Measurements from ENCODE around the gene ETNPPL. TPM values are rescaled to one million over a fixed set of nuclear protein-coding genes. Genes with fewer than 3 reads are reported as not detected.

The ETNPPL gene
- total RNA-seq, 1 experiment from 2014 or later, result 0.66 TPM

GRCh38 chr4:108804648-108805273 lies 41.9 kb upstream of the ETNPPL start:
- H3K27ac Mint-ChIP-seq, result no peak overlapping the region
- H3K4me3 Mint-ChIP-seq, result no peak overlapping the region
- ATAC-seq (no peak), DNase-seq (ENCODE audit: low spot score) (no peak)
- no peak for TF ChIP-seq ZNF263 (CRISPR knock-in tag; IDR thresholded peaks at IDR 0.05; ENCODE audit: low read depth)
- TF ChIP-seq HMGA2 (CRISPR knock-in tag; IDR thresholded peaks at IDR 0.05), result no peak
- TF ChIP-seq SP1 (CRISPR knock-in tag; conservative IDR thresholded peaks at IDR 0.05), result no peak
- TF ChIP-seq FOXK1 (CRISPR knock-in tag; IDR thresholded peaks at IDR 0.05), result no peak
- no peak for TF ChIP-seq CBFB (CRISPR knock-in tag; IDR thresholded peaks at IDR 0.05; ENCODE audit: low read depth)
- TF ChIP-seq ZBTB21 (CRISPR knock-in tag; IDR thresholded peaks at IDR 0.05; ENCODE audit: borderline replicate concordance), result no peak
- no peak for TF ChIP-seq MYBL2 (CRISPR knock-in tag; IDR thresholded peaks at IDR 0.05)
- TF ChIP-seq GTF2I (CRISPR knock-in tag; conservative IDR thresholded peaks at IDR 0.05), result no peak
- TF ChIP-seq CREB1 (CRISPR knock-in tag; IDR thresholded peaks at IDR 0.05), result no peak
- TF ChIP-seq SOX15 (CRISPR knock-in tag; IDR thresholded peaks at IDR 0.05), result no peak
- no peak for TF ChIP-seq CTCF (IDR thresholded peaks at IDR 0.05)
- TF ChIP-seq ATF6 (CRISPR knock-in tag; IDR thresholded peaks at IDR 0.05), result no peak
- TF ChIP-seq NR2C2 (CRISPR knock-in tag; IDR thresholded peaks at IDR 0.05), result no peak
- H3K27me3 Mint-ChIP-seq (ENCODE audit: low read depth), result no peaks in the 10 kb centered on the region
- H3K9me3 Mint-ChIP-seq, result peaks cover 4% of the 10 kb centered on the region; the same call in 1 of the 2 replicates
- POLR2A ChIA-PET, result interaction anchor here (0.6 kb wide), 1 partner anchor 645 kb away, joined by 4 read pairs; no protein-coding TSS in a partner anchor
- no peaks in the 10 kb centered on the region for H3K4me1 Mint-ChIP-seq
- no peaks in the 10 kb centered on the region for H3K36me3 Mint-ChIP-seq
- CTCF ChIA-PET, result no interaction called here

GRCh38 chr4:108799306-108799705 lies 36.5 kb upstream of the ETNPPL start:
- POLR2A ChIA-PET, result no interaction called here
- no peak for TF ChIP-seq GTF2I (CRISPR knock-in tag; conservative IDR thresholded peaks at IDR 0.05)
- no peak for TF ChIP-seq SP1 (CRISPR knock-in tag; conservative IDR thresholded peaks at IDR 0.05)
- no peak for TF ChIP-seq ZNF263 (CRISPR knock-in tag; IDR thresholded peaks at IDR 0.05; ENCODE audit: low read depth)
- TF ChIP-seq ZNF138 (CRISPR knock-in tag; conservative IDR thresholded peaks at IDR 0.05), result no peak
- no peak for TF ChIP-seq ZNF121 (CRISPR knock-in tag; IDR thresholded peaks at IDR 0.05)
- no peak for TF ChIP-seq ESRRA (CRISPR knock-in tag; IDR thresholded peaks at IDR 0.05; ENCODE audit: borderline replicate concordance)
- TF ChIP-seq CREM (CRISPR knock-in tag; IDR thresholded peaks at IDR 0.05), result no peak
- TF ChIP-seq MAX (CRISPR knock-in tag; IDR thresholded peaks at IDR 0.05), result no peak
- no peak for TF ChIP-seq AR (CRISPR knock-in tag; IDR thresholded peaks at IDR 0.05)
- TF ChIP-seq RELA (CRISPR knock-in tag; IDR thresholded peaks at IDR 0.05; ENCODE audit: borderline replicate concordance), result no peak
- no peak for TF ChIP-seq CREB1 (CRISPR knock-in tag; IDR thresholded peaks at IDR 0.05)
- no peak for TF ChIP-seq CDX4 (CRISPR knock-in tag; IDR thresholded peaks at IDR 0.05; ENCODE audit: borderline replicate concordance)
- TF ChIP-seq IRF1 (CRISPR knock-in tag; IDR thresholded peaks at IDR 0.05), result no peak
- no peak for TF ChIP-seq ERG (CRISPR knock-in tag; IDR thresholded peaks at IDR 0.05)
- TF ChIP-seq NR3C1 (CRISPR knock-in tag; conservative IDR thresholded peaks at IDR 0.05; ENCODE audit: low read depth), result no peak
- no peak for TF ChIP-seq PRRX2 (CRISPR knock-in tag; IDR thresholded peaks at IDR 0.05)

More at GRCh38 chr4:108799306-108799705, 36.5 kb upstream of the ETNPPL start:
- H3K4me3 Mint-ChIP-seq, result no peak overlapping the region
- H3K9me3 Mint-ChIP-seq, result no peaks in the 10 kb centered on the region
- H3K27ac Mint-ChIP-seq, result no peak overlapping the region
- DNase-seq (ENCODE audit: low spot score) (no peak), ATAC-seq (no peak)
- CTCF ChIA-PET, result no interaction called here
- H3K4me1 Mint-ChIP-seq, result no peaks in the 10 kb centered on the region
- H3K36me3 Mint-ChIP-seq, result no peaks in the 10 kb centered on the region
- no peaks in the 10 kb centered on the region for H3K27me3 Mint-ChIP-seq (ENCODE audit: low read depth)
